Smooth muscle cell (in vitro differentiated cells): ENCODE results near the gene CCL20. TPM values are rescaled to one million over a fixed set of nuclear protein-coding genes. Genes with fewer than 3 reads are reported as not detected.

ENCODE experiments used
- DNase-seq: peaks from one replicate; lab custom pipeline; 2025; ENCODE audit not compliant: unreplicated experiment; lab: John Stamatoyannopoulos, UW
- H2AFZ ChIP-seq: fragments of 200-600 bp; sonication (generic); 2 replicates; pipeline ENCODE4 v1.6.0; 2016; ENCODE audit warnings: antibody characterized with exemption, low read depth, mild to moderate bottlenecking
- H3F3A ChIP-seq: fragments of 200-600 bp; sonication (generic); 2 replicates; pipeline ENCODE4 v1.6.0; 2017; ENCODE audit warnings: antibody characterized with exemption, low read depth
- H3K27ac ChIP-seq: fragments of 200-600 bp; sonication (generic); 2 replicates; pipeline ENCODE4 v1.5.1; 2016; ENCODE audit warnings: low read depth, mild to moderate bottlenecking
- H3K27me3 ChIP-seq: fragments of 200-600 bp; sonication (generic); 2 replicates; pipeline ENCODE4 v1.6.1; 2016; ENCODE audit warnings: low read depth, mild to moderate bottlenecking
- H3K36me3 ChIP-seq: fragments of 200-600 bp; sonication (generic); 2 replicates; pipeline ENCODE4 v1.5.1; 2016; ENCODE audit warnings: low read depth
- H3K4me1 ChIP-seq: fragments of 200-600 bp; sonication (generic); 2 replicates; pipeline ENCODE4 v1.5.1; 2016; ENCODE audit warnings: low read depth
- H3K4me2 ChIP-seq: fragments of 200-600 bp; sonication (generic); 2 replicates; pipeline ENCODE4 v1.6.0; 2016; ENCODE audit warnings: mild to moderate bottlenecking
- H3K4me3 ChIP-seq: fragments of 200-600 bp; sonication (generic); 2 replicates; pipeline ENCODE4 v1.5.1; 2016; ENCODE audit warnings: mild to moderate bottlenecking
- H3K79me2 ChIP-seq: fragments of 200-600 bp; sonication (generic); 2 replicates; pipeline ENCODE4 v1.6.0; 2016; ENCODE audit warnings: low read depth, mild to moderate bottlenecking
- H3K9ac ChIP-seq: fragments of 200-600 bp; sonication (generic); 2 replicates; pipeline ENCODE4 v1.6.0; 2016; ENCODE audit warnings: low read depth
- H3K9me3 ChIP-seq: fragments of 200-600 bp; sonication (generic); replicated peaks from 2 replicates; pipeline ENCODE4 v1.5.1; 2016; ENCODE audit warnings: low read depth
- H4K20me1 ChIP-seq: fragments of 200-600 bp; sonication (generic); 2 replicates; pipeline ENCODE4 v1.6.0; 2016; ENCODE audit warnings: low read depth
- CTCF ChIP-seq: fragments of 200-600 bp; sonication (generic); IDR thresholded peaks from 2 replicates; pipeline ENCODE4 v1.5.1; 2017; ENCODE audit warnings: borderline replicate concordance, mild to moderate bottlenecking, antibody characterized with exemption; ENCODE audit not compliant: insufficient read depth, poor library complexity, severe bottlenecking
- WGBS: methylation state at CpG from one replicate; pipeline ENCODE4 v1.1.7; 2016; ENCODE audit warnings: low lambda C conversion rate; 5-methylcytosine and 5-hydroxymethylcytosine counted together
- polyA plus RNA-seq: library from polyadenylated mRNA; unstranded; fragments of >200 nt; fragmentation: Nextera tagmentation; extraction: Ambion mirVana; gene quantifications from 2 replicates; pipeline ENCODE4 v1.2.1, GENCODE V29; 2016
- total RNA-seq: library from RNA; depleted of rRNA; stranded (reverse); fragments of >200 nt; gene quantifications from 2 replicates; pipeline ENCODE4 v1.2.3, GENCODE V29; 2014

CCL20 gene
- total and polyA plus RNA-seq, 2 experiments from 2014 or later: 6.7 to 12.9 TPM

DNA sequence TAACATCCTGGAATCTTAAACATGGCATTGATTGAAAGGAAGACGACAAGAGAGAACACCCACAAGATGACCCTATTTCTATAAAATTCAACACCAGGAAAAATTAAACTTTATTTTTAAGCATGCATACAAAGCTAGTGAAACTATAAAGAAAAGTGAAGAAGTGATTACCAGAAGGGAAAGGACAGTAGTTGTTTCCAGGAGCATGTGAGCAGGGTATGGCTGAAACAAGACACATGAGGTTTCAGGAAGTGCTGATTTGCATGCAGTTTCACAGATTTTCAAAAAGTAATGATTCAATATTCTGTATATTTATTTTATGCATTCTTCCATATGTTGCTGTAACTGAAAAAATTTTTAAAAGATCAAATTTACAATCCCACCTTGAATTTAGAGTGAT, 33.2 kb downstream of the CCL20 start:
- H3F3A ChIP-seq: no peaks in the 10 kb centered on the region
- H3K36me3 ChIP-seq: no peaks in the 10 kb centered on the region
- H3K9ac ChIP-seq: no peak overlapping the region
- no peak overlapping the region for H2AFZ ChIP-seq
- DNase-seq: no peak
- H3K27ac ChIP-seq: no peak overlapping the region
- no peak for TF ChIP-seq CTCF
- H3K4me3 ChIP-seq: no peak overlapping the region
- H3K4me2 ChIP-seq: no peak overlapping the region
- WGBS: 97% methylated on average over 1 of the region's 1 CpG
- H3K79me2 ChIP-seq: no peaks in the 10 kb centered on the region
- no peaks in the 10 kb centered on the region for H3K9me3 ChIP-seq
- no peaks in the 10 kb centered on the region for H3K4me1 ChIP-seq
- H3K27me3 ChIP-seq: no peaks in the 10 kb centered on the region
- no peaks in the 10 kb centered on the region for H4K20me1 ChIP-seq

- no peak for TF ChIP-seq CTCF
- peak overlapping the region; percentile 37 for H3K4me2 ChIP-seq
- H3F3A ChIP-seq: no peaks in the 10 kb centered on the region
- no peaks in the 10 kb centered on the region for H3K79me2 ChIP-seq
- WGBS: 78% methylated on average over 3 of the region's 3 CpGs
- no peaks in the 10 kb centered on the region for H3K4me1 ChIP-seq
- no peaks in the 10 kb centered on the region for H3K36me3 ChIP-seq
- DNase-seq: no peak
- H3K27ac ChIP-seq: no peak overlapping the region
- peak overlapping the region; percentile 51 for H2AFZ ChIP-seq
- H3K9me3 ChIP-seq: no peaks in the 10 kb centered on the region
- H3K27me3 ChIP-seq: no peaks in the 10 kb centered on the region
- H4K20me1 ChIP-seq: no peaks in the 10 kb centered on the region
- no peak overlapping the region for H3K4me3 ChIP-seq
- H3K9ac ChIP-seq: no peak overlapping the region
These were observed 34.5 kb downstream of the CCL20 start for GRCh38 chr2:227848146-227848545.

DNA sequence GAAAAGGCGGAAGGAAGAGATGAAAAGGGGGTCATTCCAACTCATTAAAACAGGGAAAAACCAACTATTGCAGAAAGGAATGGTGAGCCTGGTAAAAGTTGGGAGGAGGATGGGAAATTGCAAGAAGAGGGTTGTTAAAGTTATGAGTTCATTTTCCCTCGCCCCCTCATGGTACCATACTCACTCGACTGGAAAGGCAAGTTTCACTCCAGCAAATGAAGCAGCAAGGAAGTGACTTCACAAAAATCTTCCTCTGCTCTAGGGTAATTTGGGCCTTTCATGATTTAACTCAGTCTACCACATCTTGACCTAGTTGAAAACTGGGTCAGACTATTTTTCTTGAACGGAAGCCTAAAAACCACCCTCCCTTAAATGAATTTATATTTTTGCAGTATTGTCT, 34.9 kb downstream of the CCL20 start:
- Histone ChIP-seq H2AFZ (peak overlapping the region; percentile 51), H3K4me3 (no peak overlapping the region), H3K9ac (no peak overlapping the region), H3K27ac (no peak overlapping the region), H4K20me1 (no peaks in the 10 kb centered on the region), H3K36me3 (no peaks in the 10 kb centered on the region), H3K9me3 (no peaks in the 10 kb centered on the region), H3K4me2 (peak overlapping the region; percentile 37), H3K27me3 (no peaks in the 10 kb centered on the region), H3K4me1 (no peaks in the 10 kb centered on the region), H3F3A (no peaks in the 10 kb centered on the region), H3K79me2 (no peaks in the 10 kb centered on the region)
- TF ChIP-seq CTCF: no peak
- WGBS: 80% methylated on average over 4 of the region's 4 CpGs
- no peak for DNase-seq

DNA sequence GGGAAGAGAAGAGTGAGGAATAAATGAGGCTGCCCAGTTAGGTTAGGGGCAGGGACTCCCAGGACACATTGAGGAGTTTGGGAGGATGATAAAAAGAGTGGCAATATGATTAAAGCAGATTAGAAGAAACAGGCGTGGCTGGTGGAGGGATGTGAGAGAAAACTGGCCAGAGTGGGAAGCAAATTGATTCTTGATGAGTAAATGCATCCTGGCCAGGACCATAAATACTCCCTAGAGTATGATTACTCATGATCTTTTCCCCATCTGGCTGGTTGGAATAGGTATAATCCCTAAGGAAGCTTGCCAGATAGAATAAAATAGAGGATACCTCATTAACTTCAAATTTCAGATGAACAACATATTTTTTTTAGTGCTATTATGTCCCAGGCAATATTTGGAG, 36.3 kb downstream of the CCL20 start:
- H3K36me3 ChIP-seq: no peaks in the 10 kb centered on the region
- H3K9ac ChIP-seq: no peak overlapping the region
- peak overlapping the region; percentile 43 for H2AFZ ChIP-seq
- no peaks in the 10 kb centered on the region for H3K4me1 ChIP-seq
- no peak overlapping the region for H3K27ac ChIP-seq
- no peak overlapping the region for H3K4me3 ChIP-seq
- no peak for DNase-seq
- no peaks in the 10 kb centered on the region for H4K20me1 ChIP-seq
- no peaks in the 10 kb centered on the region for H3K79me2 ChIP-seq
- WGBS: 82% methylated on average over 1 of the region's 1 CpG
- H3K4me2 ChIP-seq: no peak overlapping the region
- no peaks in the 10 kb centered on the region for H3K27me3 ChIP-seq
- no peaks in the 10 kb centered on the region for H3K9me3 ChIP-seq
- TF ChIP-seq CTCF: no peak
- no peaks in the 10 kb centered on the region for H3F3A ChIP-seq
